Stimulated activated CD4-positive, alpha-beta T cell treated with anti-CD3 and anti-CD28 coated beads, Interleukin-2, amount 100 ng/mL, for 4 hours (primary cell): ENCODE measurements around the gene RCOR2.

ENCODE experiments used
- DNase-seq: peaks from one replicate; pipeline ENCODE4 v3.0.0-alpha.2; 2020; ENCODE audit warnings: low read depth

RCOR2 gene

GRCh38 chr11:63907063-63907462 lies 9.9 kb downstream of the RCOR2 start:
- no peak for DNase-seq

DNA sequence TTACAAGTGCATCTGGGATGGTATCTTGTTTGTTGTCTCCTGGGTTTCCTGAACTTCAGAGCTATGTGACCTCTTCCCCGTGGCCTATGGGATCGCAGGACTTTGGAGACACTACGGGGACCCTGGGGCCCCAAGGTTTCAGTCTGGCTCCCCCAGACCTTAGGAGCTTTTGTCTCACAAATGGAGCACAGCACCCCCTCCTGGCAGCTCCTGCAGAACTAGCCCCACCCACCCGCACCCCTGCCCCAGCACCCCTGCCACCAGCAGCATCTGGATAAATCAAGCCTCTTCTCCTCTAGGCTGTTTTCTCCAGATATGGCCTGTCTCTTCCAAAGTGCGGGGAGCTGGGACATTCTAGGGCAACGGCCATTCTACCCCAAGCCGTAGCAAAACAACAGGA lies 10.4 kb downstream of the RCOR2 start:
- no peak for DNase-seq

DNA sequence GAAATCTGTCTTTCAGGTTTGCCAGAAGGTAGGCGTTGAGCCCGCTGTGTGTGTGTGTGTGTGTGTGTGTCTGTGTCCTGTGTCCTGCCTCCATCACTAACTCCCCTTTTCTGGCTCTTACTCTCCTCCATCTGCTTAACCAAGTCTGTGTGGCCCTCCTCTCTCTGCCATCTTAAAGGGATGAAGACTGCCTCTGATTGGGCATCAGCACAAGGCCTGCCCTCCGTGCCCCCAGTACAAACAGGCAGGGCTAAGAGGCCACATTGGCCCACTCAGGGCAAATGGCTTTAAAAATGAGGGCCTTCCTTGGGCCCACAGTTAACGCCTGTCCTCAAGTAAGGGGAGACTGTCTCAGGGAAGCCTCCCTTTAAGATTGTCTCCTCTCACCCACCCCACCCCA lies 10.9 kb downstream of the RCOR2 start:
- DNase-seq: no peak

DNA sequence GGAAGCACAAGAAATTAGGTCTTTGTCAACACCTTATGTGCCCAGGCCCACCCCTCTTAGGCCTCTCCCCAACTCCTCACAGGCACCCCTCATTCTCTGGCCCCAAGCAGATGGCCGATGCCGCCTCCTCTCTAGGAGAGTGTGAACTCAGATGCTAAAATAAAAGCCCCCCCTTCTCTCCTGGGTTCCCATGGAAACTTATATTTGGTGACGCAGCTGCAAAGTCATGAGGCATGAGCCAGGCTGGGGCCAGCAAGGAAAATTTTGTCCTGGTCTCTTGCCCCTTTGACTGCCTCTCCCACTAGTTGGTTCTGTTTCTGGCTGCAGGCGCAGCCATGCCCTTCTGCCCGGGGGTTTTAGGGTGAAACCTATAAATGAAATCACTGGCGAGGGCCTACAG lies 11.8 kb downstream of the RCOR2 start:
- no peak for DNase-seq

- no peak for DNase-seq
Measured at GRCh38 chr11:63904743-63905142, 12.2 kb downstream of the RCOR2 start.

GRCh38 chr11:63903884-63904283 lies 13.1 kb downstream of the RCOR2 start:
- no peak for DNase-seq

- no peak for DNase-seq
Measured at GRCh38 chr11:63901660-63902059, 15.3 kb downstream of the RCOR2 start.

GRCh38 chr11:63897459-63898146 lies 19.4 kb downstream of the RCOR2 start:
- DNase-seq: no peak

- DNase-seq: no peak
Measured at GRCh38 chr11:63896071-63896470, 20.9 kb downstream of the RCOR2 start.

GRCh38 chr11:63893355-63893754 lies 23.6 kb downstream of the RCOR2 start:
- no peak for DNase-seq

DNA sequence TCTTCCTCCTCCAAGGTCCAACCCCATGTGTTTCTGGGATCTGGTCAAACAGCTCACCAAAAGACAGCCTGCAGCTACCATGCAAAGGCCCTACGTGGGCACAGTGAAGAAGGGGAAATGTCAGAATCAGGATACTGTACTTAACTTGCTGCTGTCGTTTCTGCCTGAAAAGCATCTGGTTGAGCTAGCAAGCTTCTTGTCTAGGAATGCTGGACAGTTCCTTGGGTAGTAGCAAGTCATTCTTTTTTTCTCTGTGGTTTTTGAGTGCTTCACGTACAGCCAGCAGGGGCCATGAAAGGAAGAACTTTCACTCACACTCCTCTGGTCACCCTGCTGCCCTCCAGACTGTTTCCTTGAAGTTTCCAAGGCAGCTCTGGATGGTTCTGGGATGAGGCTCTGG lies 24.7 kb downstream of the RCOR2 start:
- DNase-seq: no peak

DNA sequence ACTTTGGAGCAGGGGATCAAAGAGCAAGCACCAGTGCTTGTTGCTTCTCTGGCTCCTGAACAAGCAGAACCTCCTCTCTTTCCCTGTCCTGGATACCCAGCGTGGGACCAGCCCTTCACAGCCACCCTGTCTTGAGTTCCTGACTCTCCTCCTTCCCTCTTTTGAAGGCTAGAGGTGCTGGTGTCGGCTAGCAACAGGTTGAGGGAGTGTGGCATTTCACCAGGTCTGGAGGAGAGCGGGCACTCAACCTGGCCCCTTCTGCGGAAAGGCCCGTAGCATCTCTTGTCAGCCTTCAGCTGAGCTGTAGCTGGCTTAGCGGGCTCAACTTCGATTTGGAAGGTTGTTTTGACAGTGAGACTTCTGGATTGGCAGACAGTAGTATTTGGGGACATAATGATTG lies 26.6 kb downstream of the RCOR2 start:
- no peak for DNase-seq

DNA sequence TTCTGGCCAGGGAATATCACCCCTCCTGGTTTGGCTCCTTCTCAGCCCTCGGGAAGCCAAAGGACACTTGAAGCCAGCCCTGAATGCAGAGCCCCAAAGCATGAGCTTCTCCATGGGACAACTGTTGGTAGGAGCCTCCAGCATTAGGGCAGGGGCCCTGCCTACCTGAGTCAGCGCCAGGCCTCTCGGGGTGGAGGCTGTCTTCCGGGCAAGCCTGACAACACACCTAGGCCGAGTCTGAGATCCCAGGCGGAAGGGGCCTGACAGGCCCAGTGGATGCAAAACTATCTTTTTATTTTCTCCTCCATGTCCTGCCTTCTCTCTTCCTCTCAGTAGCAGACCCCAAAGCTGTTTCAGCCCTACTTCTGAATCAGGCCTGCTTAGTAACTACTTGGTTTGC lies 27.6 kb downstream of the RCOR2 start:
- DNase-seq: no peak

DNA sequence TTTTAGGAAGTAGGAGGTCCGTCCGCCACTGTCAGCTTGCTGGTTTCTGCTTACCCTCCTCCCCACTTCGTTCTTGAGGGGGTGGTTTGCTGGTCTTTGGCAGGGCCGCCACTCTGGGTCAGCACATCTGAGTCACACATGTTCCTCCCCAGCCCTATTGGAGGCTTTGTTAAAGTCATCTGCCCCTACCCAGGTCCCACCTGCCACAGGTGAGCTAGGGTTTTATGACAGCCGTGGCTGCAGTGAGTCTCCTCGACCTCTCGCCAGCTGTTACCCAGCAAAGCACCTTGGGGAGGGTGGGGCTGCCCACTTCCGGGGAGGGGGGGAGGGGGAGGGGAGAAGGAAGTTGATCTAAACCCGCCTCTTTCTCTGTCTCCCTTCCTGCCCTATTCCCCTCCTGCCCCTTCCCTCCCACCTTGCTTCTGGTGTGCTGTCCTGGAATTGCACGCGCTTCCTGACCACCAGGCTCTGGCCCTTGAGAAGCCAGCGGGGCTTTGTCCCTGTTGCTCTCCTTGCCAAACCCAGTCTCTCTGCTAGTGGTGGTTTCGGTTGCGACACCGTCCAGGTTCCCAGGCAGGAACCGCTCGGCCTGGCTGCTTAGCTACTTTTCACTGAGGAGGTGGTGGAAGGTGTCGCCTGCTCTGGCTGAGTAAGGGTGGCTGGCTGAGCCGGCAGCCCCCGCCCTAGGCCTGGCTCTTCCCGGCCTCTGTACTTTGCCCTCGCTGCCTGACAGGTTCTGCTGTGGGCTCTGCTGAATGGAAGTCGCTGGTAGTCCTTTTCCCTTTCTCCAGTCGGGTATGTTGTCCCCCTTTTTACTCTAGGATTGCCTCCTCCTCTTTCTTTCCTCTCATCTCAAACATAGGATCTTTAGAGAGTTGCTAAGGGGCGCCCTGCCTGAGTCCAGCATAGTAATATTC lies 28.5 kb downstream of the RCOR2 start:
- peak; percentile 47 for DNase-seq

- DNase-seq: no peak
Measured at GRCh38 chr11:63887386-63887999, 29.5 kb downstream of the RCOR2 start.

DNA sequence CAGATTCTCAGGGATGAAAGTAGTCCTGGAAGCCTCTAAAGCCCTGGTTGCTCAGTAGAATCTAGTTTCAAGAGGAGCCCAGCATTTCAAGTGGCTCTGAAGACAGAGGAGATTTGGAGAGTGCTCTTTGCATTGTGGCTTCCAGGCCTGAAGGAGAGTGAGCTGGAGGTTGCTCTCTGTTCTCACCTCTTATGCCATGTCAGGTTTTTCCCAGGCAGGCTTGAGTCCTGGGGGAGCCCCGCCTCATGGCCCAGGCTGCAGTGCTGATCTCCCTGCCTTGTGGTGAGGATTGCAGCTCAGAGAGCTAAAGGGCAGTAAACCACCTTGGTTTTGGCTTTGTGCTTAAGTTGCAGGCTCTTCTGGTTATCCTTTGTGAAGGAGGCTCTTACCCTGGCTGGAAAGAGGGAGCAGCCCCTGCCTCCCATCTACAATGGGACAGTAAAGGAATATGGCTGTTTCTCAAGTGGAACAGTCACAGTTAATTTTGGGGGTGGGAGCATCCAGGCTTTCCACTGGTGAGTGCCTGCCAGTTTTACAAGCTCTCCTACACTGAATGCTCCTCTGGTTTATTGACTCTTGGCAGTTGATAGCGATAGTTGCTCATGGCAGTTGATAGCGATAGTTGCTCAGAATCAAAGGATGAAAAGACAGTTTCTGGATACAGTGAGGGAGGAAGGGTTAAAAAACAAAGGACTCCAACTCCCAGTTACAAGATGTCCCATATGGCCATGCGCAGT lies 32.6 kb downstream of the RCOR2 start:
- DNase-seq: no peak

DNA sequence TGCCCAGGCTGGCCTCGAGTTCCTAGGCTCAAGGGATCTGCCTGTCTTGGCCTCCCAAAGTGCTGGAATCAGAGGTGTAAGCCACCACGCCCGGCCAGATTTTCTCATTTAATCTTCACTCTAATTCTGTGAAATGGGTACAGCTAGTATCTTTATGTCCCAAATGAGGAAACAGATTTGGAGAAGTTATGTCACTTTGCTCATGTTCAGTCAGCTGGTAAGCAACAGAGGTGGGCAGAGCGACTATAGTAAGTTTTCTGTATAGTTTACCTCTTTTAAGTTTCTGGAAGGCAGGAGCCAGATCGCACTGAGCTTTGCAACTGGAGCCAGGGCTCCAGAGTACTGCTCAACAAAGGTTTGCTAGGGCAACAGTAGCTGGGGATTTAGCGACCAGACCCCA lies 33.2 kb downstream of the RCOR2 start:
- no peak for DNase-seq

DNA sequence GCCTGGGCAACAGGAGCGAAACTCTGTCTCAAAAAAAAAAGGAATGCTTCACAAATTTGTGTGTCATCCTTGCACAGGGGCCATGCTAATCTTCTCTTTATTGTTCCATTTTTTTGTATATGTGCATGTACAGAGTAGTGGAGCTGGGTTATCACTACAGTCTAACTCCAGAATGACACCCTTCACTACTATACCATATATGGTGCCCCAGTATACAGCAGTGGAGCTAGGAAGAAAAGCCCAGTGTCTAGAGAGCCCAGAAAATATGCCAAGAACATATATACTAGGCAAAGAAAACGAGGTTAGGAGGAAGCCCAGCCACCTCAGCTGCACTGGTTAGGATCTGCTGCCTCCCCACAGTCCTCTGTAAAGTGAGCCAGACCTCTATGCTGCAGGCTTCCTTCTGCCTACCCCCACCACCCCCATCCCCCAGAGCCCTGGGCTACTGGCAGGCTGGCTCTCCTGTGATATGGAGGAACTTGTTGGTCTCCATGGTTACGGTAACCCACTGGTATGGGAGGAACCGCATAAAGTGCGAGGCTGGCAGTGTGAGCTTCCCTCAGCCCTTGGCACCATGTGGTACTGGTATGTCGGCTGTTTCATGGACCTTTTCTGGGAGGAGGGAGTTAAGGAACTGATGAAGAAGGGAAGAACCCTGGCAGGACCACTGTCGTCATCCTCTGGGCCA lies 34.3 kb downstream of the RCOR2 start:
- no peak for DNase-seq

DNA sequence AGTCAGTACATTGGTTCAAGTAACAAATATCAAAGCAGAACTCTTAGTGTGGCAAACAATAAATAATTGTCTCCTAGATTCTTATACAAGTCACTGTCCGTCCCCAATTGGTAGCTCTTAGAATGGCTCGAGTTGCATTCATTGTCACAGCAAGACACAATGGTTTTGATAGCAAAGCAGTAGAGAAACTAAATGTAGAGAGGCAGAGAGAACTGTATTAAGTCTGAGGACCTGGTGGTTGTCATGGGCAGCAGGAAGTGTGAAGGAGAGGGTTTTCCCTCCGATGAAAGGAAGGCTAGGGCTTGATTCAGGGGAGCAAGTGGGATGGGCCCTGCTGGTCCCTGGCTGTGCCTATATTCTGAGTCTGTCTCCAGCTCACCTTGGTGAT lies 36.6 kb downstream of the RCOR2 start:
- no peak for DNase-seq

DNA sequence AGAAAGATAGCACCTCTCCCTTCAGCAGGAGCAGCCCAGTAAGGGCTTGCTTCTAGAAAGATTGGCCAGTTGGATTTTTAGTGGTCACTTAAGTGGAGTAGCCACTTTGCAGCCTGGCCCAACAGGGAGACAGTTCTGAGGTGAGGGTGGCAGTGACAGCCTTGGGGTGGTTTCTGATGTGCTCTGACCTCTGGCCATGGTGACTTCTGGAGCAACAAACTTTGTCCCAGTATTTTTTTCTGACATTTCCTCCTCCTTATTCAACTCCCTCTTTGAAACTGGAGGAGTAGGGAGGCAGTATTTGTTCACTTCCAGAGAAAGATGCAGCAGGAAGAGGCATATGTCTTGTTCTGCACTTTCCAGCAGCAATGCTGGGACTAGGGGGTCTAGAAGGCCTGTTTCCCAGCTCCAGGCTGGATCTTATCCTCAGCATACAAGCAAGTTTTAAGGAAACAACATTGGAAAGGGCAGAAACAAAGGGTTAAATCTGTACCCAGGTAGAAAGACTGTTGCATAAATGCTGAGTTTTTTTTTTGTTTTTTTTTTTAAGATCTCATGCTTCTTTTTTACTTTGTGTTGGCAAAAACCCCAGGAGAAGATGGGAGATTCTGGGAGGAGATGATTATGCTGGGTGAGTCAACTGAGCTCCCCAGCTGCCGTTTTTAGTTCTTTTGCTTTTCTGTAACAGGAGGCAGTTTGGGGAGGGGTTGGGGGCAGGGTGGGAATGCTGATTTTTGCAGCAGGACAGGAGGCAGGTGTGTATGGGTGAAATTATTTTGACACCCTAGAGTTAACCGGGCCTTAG lies 37.2 kb downstream of the RCOR2 start:
- no peak for DNase-seq

DNA sequence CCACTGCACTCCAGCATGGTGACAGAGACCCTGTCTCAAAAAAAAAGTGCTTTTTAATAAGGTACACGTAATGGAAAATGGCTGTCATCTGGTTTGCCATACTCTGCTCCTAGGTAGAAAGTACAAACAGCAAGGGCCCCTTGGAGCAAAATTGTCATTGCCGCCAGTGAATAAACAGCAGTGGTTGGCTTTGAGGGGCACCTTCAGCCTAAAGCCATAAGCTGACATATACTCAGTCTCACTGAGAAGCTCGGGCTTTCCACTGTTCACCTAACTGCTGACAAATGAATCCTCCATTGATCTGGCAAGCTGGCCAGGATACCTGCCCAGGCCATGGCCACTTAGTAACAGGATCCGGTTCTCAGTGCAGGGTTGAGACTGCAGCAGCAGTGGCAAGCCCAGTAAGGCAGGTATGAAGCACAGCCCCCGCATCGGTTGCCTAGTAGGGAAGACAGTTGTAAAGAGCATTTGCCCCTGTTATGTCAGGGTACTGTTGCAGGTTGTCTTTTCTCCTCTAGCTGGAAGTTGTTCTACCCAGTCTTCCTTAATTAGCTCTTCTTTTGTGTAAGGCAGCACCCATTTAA lies 39.2 kb downstream of the RCOR2 start:
- no peak for DNase-seq
